HepG2 (cell line): ENCODE results near the gene SLBP. TPM values are rescaled to one million over a fixed set of nuclear protein-coding genes. Genes with fewer than 3 reads are reported as not detected.

Experiments
- BCL6 ChIP-seq: IDR thresholded peaks from 2 replicates; pipeline ENCODE4 v1.6.1; 2016; ENCODE audit warnings: missing genetic modification reagents, missing compliant biosample characterization
- CAMTA2 ChIP-seq: sonication (generic); formaldehyde crosslinking; IDR thresholded peaks from 2 replicates; pipeline ENCODE4 v1.4.0; 2020; ENCODE audit warnings: mild to moderate bottlenecking, missing genetic modification reagents, borderline replicate concordance
- EP300 ChIP-seq, 3 experiments: sonication (generic) in 1 of 3; formaldehyde crosslinking in 1 of 3; IDR thresholded peaks; 2 replicates each; pipeline versions ENCODE4 v1.5.1 to v1.6.1; 2011 to 2020; ENCODE audit warnings: low read depth in 2 of 3, low read length in 2 of 3, borderline replicate concordance in 1 of 3, improper control_type of control experiment in 1 of 3, mild to moderate bottlenecking in 1 of 3, missing genetic modification reagents in 1 of 3, moderate library complexity in 1 of 3
- FOXO1 ChIP-seq: sonication (generic); formaldehyde crosslinking; IDR thresholded peaks from 2 replicates; pipeline ENCODE4 v1.4.0; 2020; ENCODE audit warnings: missing genetic modification reagents
- GMEB1 ChIP-seq: sonication (generic); formaldehyde crosslinking; IDR thresholded peaks from 2 replicates; pipeline ENCODE4 v1.5.1; 2020; ENCODE audit warnings: missing genetic modification reagents, mild to moderate bottlenecking, borderline replicate concordance
- HDAC2 ChIP-seq: sonication (generic); formaldehyde crosslinking; IDR thresholded peaks from 2 replicates; pipeline ENCODE4 v1.4.0; 2020; ENCODE audit warnings: missing genetic modification reagents
- HNRNPL ChIP-seq: fragments of 200-400 bp; formaldehyde crosslinking; IDR thresholded peaks from 2 replicates; pipeline ENCODE4 v1.6.1; 2017; ENCODE audit warnings: mild to moderate bottlenecking, low read depth, low read length
- LRRFIP1 ChIP-seq: sonication (generic); formaldehyde crosslinking; conservative IDR thresholded peaks from 2 replicates; pipeline ENCODE4 v1.4.0; 2020; ENCODE audit warnings: missing genetic modification reagents
- MTERF4 ChIP-seq: sonication (generic); formaldehyde crosslinking; IDR thresholded peaks from 2 replicates; pipeline ENCODE4 v1.8.0; 2023; ENCODE audit warnings: mild to moderate bottlenecking, missing genetic modification reagents
- NCOA5 ChIP-seq: sonication (generic); formaldehyde crosslinking; IDR thresholded peaks from 2 replicates; pipeline ENCODE4 v1.4.0; 2020; ENCODE audit warnings: missing genetic modification reagents
- ZHX2 ChIP-seq, 2 experiments: sonication (generic) in 1 of 2; formaldehyde crosslinking in 1 of 2; IDR thresholded peaks; 2 replicates each; pipeline versions ENCODE4 v1.6.1 to v1.9.0; 2014 to 2022; ENCODE audit warnings: antibody characterized with exemption in 1 of 2, borderline replicate concordance in 1 of 2, inconsistent platforms in 1 of 2, low read depth in 1 of 2, missing genetic modification reagents in 1 of 2
- ZNF10 ChIP-seq: sonication (generic); formaldehyde crosslinking; IDR thresholded peaks from 2 replicates; pipeline ENCODE4 v1.4.0; 2020; ENCODE audit warnings: mild to moderate bottlenecking, low read depth, missing genetic modification reagents, borderline replicate concordance
- ZNF121 ChIP-seq: sonication (generic); formaldehyde crosslinking; IDR thresholded peaks from 2 replicates; pipeline ENCODE4 v1.5.0; 2020; ENCODE audit warnings: mild to moderate bottlenecking, missing genetic modification reagents
- ZNF232 ChIP-seq: sonication (generic); formaldehyde crosslinking; IDR thresholded peaks from 2 replicates; pipeline ENCODE4 v1.4.0; 2020; ENCODE audit warnings: missing genetic modification reagents, borderline replicate concordance
- ZNF263 ChIP-seq: sonication (generic); formaldehyde crosslinking; IDR thresholded peaks from 2 replicates; pipeline ENCODE4 v1.4.0; 2020; ENCODE audit warnings: missing genetic modification reagents
- ZNF326 ChIP-seq: sonication (generic); formaldehyde crosslinking; IDR thresholded peaks from 2 replicates; pipeline ENCODE4 v1.4.0; 2020; ENCODE audit warnings: missing genetic modification reagents, borderline replicate concordance
- ZNF580 ChIP-seq: IDR thresholded peaks from 2 replicates; pipeline ENCODE4 v1.6.1; 2016; ENCODE audit warnings: low read depth, borderline replicate concordance
- polyA plus RNA-seq, 8 experiments: library from polyadenylated mRNA; depleted of rRNA in 3 of 8; stranded (reverse) in 7 of 8; unstranded in 1 of 8; fragments of >200 nt; fragmentation: Illumina TruSeq in 4 of 8; extraction: Trizol in 4 of 8; gene quantifications; 2 replicates each; pipeline versions ENCODE4 v1.2.1 to v1.2.3, GENCODE V29; 2011 to 2016; ENCODE audit warnings: low read depth in 4 of 8, missing spikeins in 1 of 8, mixed read lengths in 1 of 8; ENCODE audit not compliant: insufficient read depth in 1 of 8
- total RNA-seq, 5 experiments: library from RNA; depleted of rRNA; stranded (reverse); fragments of >200 nt; fragmentation: Illumina TruSeq; extraction: Trizol; gene quantifications; 2 replicates each; pipeline ENCODE4 v1.2.3, GENCODE V29; 2016; ENCODE audit warnings: low read depth in 1 of 5

SLBP gene
- total and polyA plus RNA-seq, 2 of the 13 experiments (the other 11 are each of a cell fraction or from before 2014, with no cell fraction given), result 43.9 to 104 TPM

- TF ChIP-seq LRRFIP1 (CRISPR knock-in tag), result no peak
- 0 out of 2 replicates have a peak, but pooled peaks have one; percentile 14 for TF ChIP-seq NCOA5 (CRISPR knock-in tag)
- 0 out of 2 replicates have a peak, but pooled peaks have one; percentile 35 for TF ChIP-seq ZHX2 (IDR thresholded peaks at IDR 0.05; ENCODE audit: low read depth)
- no peak for TF ChIP-seq ZHX2 (CRISPR knock-in tag; IDR thresholded peaks at IDR 0.05; ENCODE audit: borderline replicate concordance)
- peak; percentile 63; the same call in 1 of the 2 replicates for TF ChIP-seq FOXO1 (CRISPR knock-in tag)
- TF ChIP-seq ZNF326 (CRISPR knock-in tag), result no peak
- TF ChIP-seq EP300 (IDR thresholded peaks at IDR 0.05; ENCODE audit: low read depth in 2 of 2, low read length in 2 of 2), result peak in 1 of 2 experiments; percentile 10; a peak in 1 of 4 replicates
- TF ChIP-seq EP300 (CRISPR knock-in tag; IDR thresholded peaks at IDR 0.05; ENCODE audit: borderline replicate concordance), result no peak
- peak; percentile 51; the same call in 1 of the 2 replicates for TF ChIP-seq ZNF263 (CRISPR knock-in tag)
- 0 out of 2 replicates have a peak, but pooled peaks have one; percentile 57 for TF ChIP-seq ZNF580 (CRISPR knock-in tag)
- TF ChIP-seq HDAC2 (CRISPR knock-in tag), result peak; percentile 62
- TF ChIP-seq HNRNPL, result peak; percentile 95
- TF ChIP-seq ZNF121 (CRISPR knock-in tag), result no peak
- peak; percentile 18; the same call in 1 of the 2 replicates for TF ChIP-seq GMEB1 (CRISPR knock-in tag)
- 0 out of 2 replicates have a peak, but pooled peaks have one; percentile 44 for TF ChIP-seq BCL6 (CRISPR knock-in tag)
- TF ChIP-seq CAMTA2 (CRISPR knock-in tag), result no peak
- no peak for TF ChIP-seq ZNF10
- peak; percentile 25; the same call in 1 of the 2 replicates for TF ChIP-seq ZNF232 (CRISPR knock-in tag)
- peak; percentile 6; the same call in 1 of the 2 replicates for TF ChIP-seq MTERF4 (CRISPR knock-in tag)
Observed at GRCh38 chr4:1746265-1746691, 34.2 kb upstream of the SLBP start (continued).
